MM.1S (cell line): Measurements from ENCODE around the gene INSYN1.

Experiments used
- DNase-seq: peaks from one replicate; pipeline ENCODE4 v3.0.0-alpha.2; 2015
- H2AFZ ChIP-seq: fragments of 300-600 bp; sonication (generic); 2 replicates; pipeline ENCODE4 v1.6.0; 2016; ENCODE audit warnings: antibody characterized with exemption, low read length
- H3F3A ChIP-seq: fragments of 300-600 bp; sonication (generic); 2 replicates; pipeline ENCODE4 v1.6.1; 2016; ENCODE audit warnings: mild to moderate bottlenecking, antibody characterized with exemption, low read length, moderate library complexity, mixed read lengths; ENCODE audit not compliant: insufficient read depth
- H3K27ac ChIP-seq: fragments of 300-600 bp; sonication (generic); 2 replicates; pipeline ENCODE4 v1.5.1; 2016; ENCODE audit warnings: mild to moderate bottlenecking, low read length
- H3K27me3 ChIP-seq: fragments of 300-600 bp; sonication (generic); replicated peaks from 2 replicates; pipeline ENCODE4 v1.6.0; 2016; ENCODE audit warnings: low read length; ENCODE audit not compliant: insufficient read depth
- H3K36me3 ChIP-seq: fragments of 300-600 bp; sonication (generic); replicated peaks from 2 replicates; pipeline ENCODE4 v1.6.1; 2016; ENCODE audit warnings: mild to moderate bottlenecking, low read length, mixed read lengths; ENCODE audit not compliant: insufficient read depth
- H3K4me1 ChIP-seq: fragments of 300-600 bp; sonication (generic); 2 replicates; pipeline ENCODE4 v1.6.1; 2016; ENCODE audit warnings: low read length, mixed read lengths
- H3K4me2 ChIP-seq: fragments of 300-600 bp; sonication (generic); 2 replicates; pipeline ENCODE4 v1.6.0; 2016; ENCODE audit warnings: low read depth, low read length
- H3K4me3 ChIP-seq: fragments of 300-600 bp; sonication (generic); 2 replicates; pipeline ENCODE4 v1.5.1; 2016; ENCODE audit warnings: low read length, mixed read lengths
- H3K79me2 ChIP-seq: fragments of 300-600 bp; sonication (generic); 2 replicates; pipeline ENCODE4 v1.6.1; 2016; ENCODE audit warnings: mixed run types, low read length, mixed read lengths
- H3K9ac ChIP-seq: fragments of 300-600 bp; sonication (generic); 2 replicates; pipeline ENCODE4 v1.6.1; 2016; ENCODE audit warnings: low read length, mixed read lengths
- H3K9me2 ChIP-seq: fragments of 300-600 bp; sonication (generic); replicated peaks from 2 replicates; pipeline ENCODE4 v1.6.1; 2016; ENCODE audit warnings: mild to moderate bottlenecking, low read length, mixed read lengths; ENCODE audit not compliant: insufficient read depth
- H3K9me3 ChIP-seq: fragments of 300-600 bp; sonication (generic); replicated peaks from 2 replicates; pipeline ENCODE4 v1.6.1; 2016; ENCODE audit warnings: mild to moderate bottlenecking, low read length, mixed read lengths; ENCODE audit not compliant: insufficient read depth
- H4K20me1 ChIP-seq: fragments of 300-600 bp; sonication (generic); 2 replicates; pipeline ENCODE4 v1.6.1; 2016; ENCODE audit warnings: mild to moderate bottlenecking, low read length, moderate library complexity, mixed read lengths; ENCODE audit not compliant: insufficient read depth
- CTCF ChIP-seq: fragments of 300-600 bp; sonication (generic); IDR thresholded peaks from 2 replicates; pipeline ENCODE4 v1.5.1; 2016; ENCODE audit warnings: antibody characterized with exemption, low read length, mixed read lengths
- EZH2 ChIP-seq: fragments of 300-600 bp; sonication (generic); optimal IDR thresholded peaks from 2 replicates; pipeline ENCODE3; 2017; ENCODE audit warnings: low read depth, mild to moderate bottlenecking, antibody characterized with exemption, low read length, mixed read lengths
- EZH2phosphoT487 ChIP-seq: fragments of 300-600 bp; sonication (generic); IDR thresholded peaks from 2 replicates; pipeline ENCODE4 v1.6.1; 2018; ENCODE audit warnings: antibody characterized with exemption, low read length

Gene INSYN1

GRCh38 chr15:73766598-73766997, 13.4 kb upstream of the INSYN1 start:
- H2AFZ ChIP-seq, result no peak overlapping the region
- H3K9me2 ChIP-seq, result no peaks in the 10 kb centered on the region
- no peak overlapping the region for H3K4me3 ChIP-seq
- H3K9me3 ChIP-seq, result no peaks in the 10 kb centered on the region
- no peaks in the 10 kb centered on the region for H3K4me1 ChIP-seq
- peaks cover 7% of the 10 kb centered on the region; the same call in 1 of the 2 replicates for H3K27me3 ChIP-seq
- H3K27ac ChIP-seq, result no peak overlapping the region
- no peak for DNase-seq
- H3F3A ChIP-seq, result no peaks in the 10 kb centered on the region
- H3K9ac ChIP-seq, result no peak overlapping the region
- no peaks in the 10 kb centered on the region for H3K79me2 ChIP-seq
- H4K20me1 ChIP-seq, result no peaks in the 10 kb centered on the region
- H3K4me2 ChIP-seq, result no peak overlapping the region
- TF ChIP-seq CTCF (no peak), EZH2phosphoT487 (no peak), EZH2 (no peak)
- no peaks in the 10 kb centered on the region for H3K36me3 ChIP-seq

GRCh38 chr15:73765778-73766177, 12.6 kb upstream of the INSYN1 start:
- TF ChIP-seq EZH2 (no peak), EZH2phosphoT487 (no peak), CTCF (no peak)

GRCh38 chr15:73763931-73764330, 10.8 kb upstream of the INSYN1 start:
- H3K27ac ChIP-seq, result no peak overlapping the region
- H3K27me3 ChIP-seq, result peaks cover 8% of the 10 kb centered on the region; the same call in 1 of the 2 replicates
- no peaks in the 10 kb centered on the region for H3K9me2 ChIP-seq
- H3K4me1 ChIP-seq, result no peaks in the 10 kb centered on the region
- H3K4me2 ChIP-seq, result no peak overlapping the region
- H4K20me1 ChIP-seq, result no peaks in the 10 kb centered on the region
- no peak for TF ChIP-seq EZH2phosphoT487
- TF ChIP-seq CTCF, result no peak
- no peak for TF ChIP-seq EZH2
- no peaks in the 10 kb centered on the region for H3K36me3 ChIP-seq
- no peaks in the 10 kb centered on the region for H3K9me3 ChIP-seq
- no peaks in the 10 kb centered on the region for H3F3A ChIP-seq
- no peak overlapping the region for H3K9ac ChIP-seq
- H3K4me3 ChIP-seq, result no peak overlapping the region
- DNase-seq, result no peak
- H3K79me2 ChIP-seq, result no peaks in the 10 kb centered on the region
- no peak overlapping the region for H2AFZ ChIP-seq

More at GRCh38 chr15:73765778-73766177, 12.6 kb upstream of the INSYN1 start:
- no peaks in the 10 kb centered on the region for H3K36me3 ChIP-seq
- H3K4me3 ChIP-seq, result no peak overlapping the region
- H2AFZ ChIP-seq, result no peak overlapping the region
- no peaks in the 10 kb centered on the region for H3K9me3 ChIP-seq
- H3K4me1 ChIP-seq, result no peaks in the 10 kb centered on the region
- H3K9ac ChIP-seq, result no peak overlapping the region
- no peak overlapping the region for H3K27ac ChIP-seq
- H3K9me2 ChIP-seq, result no peaks in the 10 kb centered on the region
- no peaks in the 10 kb centered on the region for H3F3A ChIP-seq
- peaks cover 3% of the 10 kb centered on the region; the same call in 1 of the 2 replicates for H3K27me3 ChIP-seq
- no peaks in the 10 kb centered on the region for H3K79me2 ChIP-seq
- H4K20me1 ChIP-seq, result no peaks in the 10 kb centered on the region
- H3K4me2 ChIP-seq, result no peak overlapping the region
- DNase-seq, result no peak
